ENCODE results near the gene DUSP2. TPM values are rescaled to one million over a fixed set of nuclear protein-coding genes. Genes with fewer than 3 reads are reported as not detected.

The DUSP2 gene
- total and polyA plus RNA-seq, 2 donors (not counting 1 experiment from before 2014, with no cell fraction given) = 69.8 to 433 TPM

- no peak for TF ChIP-seq CTCF (IDR thresholded peaks at IDR 0.05)
- POLR2A ChIA-PET = no interaction called here
- H4K20me1 ChIP-seq (ENCODE audit: control insufficient read depth, insufficient read depth, low read length, poor library complexity, severe bottlenecking) = no peaks in the 10 kb centered on the region
- Mint-ChIP-seq H3K4me3 (no peak overlapping the region), H3K4me1 (peaks cover 11% of the 10 kb centered on the region), H3K9me3 (ENCODE audit: insufficient read depth) (no peaks in the 10 kb centered on the region), H3K27ac (no peak overlapping the region), H3K27me3 (no peaks in the 10 kb centered on the region)
- peaks cover 0 to 5% of the 10 kb centered on the region in 2 donors for H3K4me1 ChIP-seq (ENCODE audit: control insufficient read depth in 2 of 2, insufficient read depth in 2 of 2, low read length in 2 of 2)
- no peak for DNase-seq
- intact Hi-C loops (cut with micrococcal nuclease) = no loop called here
- H3K36me3 ChIP-seq (replicated peaks in 1 of 2; ENCODE audit: control extremely low read depth in 1 of 2, control insufficient read depth in 1 of 2, extremely low read depth in 1 of 2, insufficient read depth in 2 of 2, low read length in 1 of 2) = no peaks in the 10 kb centered on the region
- CTCF ChIA-PET = interaction anchor here (1.8 to 23.6 kb wide), 8 partner anchors 9 to 127 kb away, joined by 5 to 1065 read pairs (median 24); partner anchors contain the start of gene ADRA2B
- no peaks in the 10 kb centered on the region for H3K9me3 ChIP-seq (ENCODE audit: control extremely low read depth in 1 of 3, control insufficient read depth in 2 of 3, insufficient read depth in 1 of 3, low read length in 2 of 3)
- 95% methylated on average over 7 of the region's 8 CpGs for WGBS (ENCODE audit: insufficient coverage)
- no peak overlapping the region for H3K27ac ChIP-seq (ENCODE audit: low read length in 2 of 2)
- no peak overlapping the region for H3K4me2 ChIP-seq (replicated peaks; ENCODE audit: low read depth, low read length, poor library complexity, severe bottlenecking)
- no peaks in the 10 kb centered on the region for H3K79me2 ChIP-seq (ENCODE audit: control insufficient read depth, insufficient read depth, low read length)
- H3K9ac ChIP-seq (ENCODE audit: low read length) = no peak overlapping the region
- no peaks in the 10 kb centered on the region for H3K27me3 ChIP-seq (replicated peaks in 1 of 4; ENCODE audit: control extremely low read depth in 1 of 4, control insufficient read depth in 3 of 4, insufficient read depth in 4 of 4, low read length in 3 of 4)
- no peak for ATAC-seq (ENCODE audit: low read depth)
- no peak overlapping the region for H3K4me3 ChIP-seq (ENCODE audit: control extremely low read depth in 1 of 5, extremely low read depth in 1 of 5, insufficient read depth in 1 of 5, low read depth in 2 of 5, low read length in 4 of 5)
- H2AFZ ChIP-seq (ENCODE audit: insufficient read depth, low read depth, low read length, poor library complexity, severe bottlenecking) = no peak overlapping the region
Observed at GRCh38 chr2:96136129-96136720, 9.0 kb downstream of the DUSP2 start.

DNA sequence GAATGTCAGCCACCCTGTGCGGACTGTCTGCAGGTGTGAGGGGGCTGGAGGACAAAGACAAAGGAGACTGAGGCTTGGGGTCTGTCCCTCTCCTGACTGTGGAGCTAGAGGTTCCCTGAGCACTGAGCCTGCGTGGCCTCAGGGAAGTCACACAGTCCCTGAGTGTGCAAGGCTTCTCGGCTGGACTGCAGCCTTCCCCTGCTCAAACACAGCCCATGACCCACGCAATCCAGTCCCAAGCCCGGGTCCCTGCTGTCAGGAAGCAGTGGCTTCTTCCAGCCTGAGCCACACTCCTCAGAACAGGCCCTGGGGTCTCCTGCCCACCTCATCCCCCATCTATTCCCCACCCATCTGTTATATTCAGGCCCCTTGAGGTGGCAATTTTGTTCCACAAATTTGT, 9.6 kb downstream of the DUSP2 start:
- Mint-ChIP-seq H3K27ac (no peak overlapping the region), H3K27me3 (no peaks in the 10 kb centered on the region), H3K4me1 (peaks cover 9% of the 10 kb centered on the region), H3K9me3 (ENCODE audit: insufficient read depth) (no peaks in the 10 kb centered on the region), H3K4me3 (no peak overlapping the region)
- Histone ChIP-seq H4K20me1 (ENCODE audit: control insufficient read depth, insufficient read depth, low read length, poor library complexity, severe bottlenecking) (no peaks in the 10 kb centered on the region), H3K4me2 (replicated peaks; ENCODE audit: low read depth, low read length, poor library complexity, severe bottlenecking) (no peak overlapping the region), H3K36me3 (replicated peaks in 1 of 2; ENCODE audit: control extremely low read depth in 1 of 2, control insufficient read depth in 1 of 2, extremely low read depth in 1 of 2, insufficient read depth in 2 of 2, low read length in 1 of 2) (no peaks in the 10 kb centered on the region), H2AFZ (ENCODE audit: insufficient read depth, low read depth, low read length, poor library complexity, severe bottlenecking) (no peak overlapping the region), H3K79me2 (ENCODE audit: control insufficient read depth, insufficient read depth, low read length) (no peaks in the 10 kb centered on the region), H3K9me3 (ENCODE audit: control extremely low read depth in 1 of 3, control insufficient read depth in 2 of 3, insufficient read depth in 1 of 3, low read length in 2 of 3) (no peaks in the 10 kb centered on the region), H3K27me3 (replicated peaks in 1 of 4; ENCODE audit: control extremely low read depth in 1 of 4, control insufficient read depth in 3 of 4, insufficient read depth in 4 of 4, low read length in 3 of 4) (no peaks in the 10 kb centered on the region), H3K4me1 (ENCODE audit: control insufficient read depth in 2 of 2, insufficient read depth in 2 of 2, low read length in 2 of 2) (peaks cover 0 to 5% of the 10 kb centered on the region in 2 donors), H3K4me3 (ENCODE audit: control extremely low read depth in 1 of 5, extremely low read depth in 1 of 5, insufficient read depth in 1 of 5, low read depth in 2 of 5, low read length in 4 of 5) (no peak overlapping the region), H3K27ac (ENCODE audit: low read length in 2 of 2) (no peak overlapping the region), H3K9ac (ENCODE audit: low read length) (no peak overlapping the region)
- ChIA-PET CTCF (interaction anchor here (1.9 to 23.6 kb wide), 2 partner anchors 8 to 35 kb away, joined by 5 to 1065 read pairs; no protein-coding TSS in a partner anchor), POLR2A (no interaction called here)
- DNase-seq (no peak), ATAC-seq (ENCODE audit: low read depth) (no peak)
- WGBS (ENCODE audit: insufficient coverage) = 84% methylated on average over 5 of the region's 5 CpGs
- no peak for TF ChIP-seq CTCF (IDR thresholded peaks at IDR 0.05)
- TF ChIP-seq EZH2 (IDR thresholded peaks at IDR 0.05; ENCODE audit: borderline replicate concordance, insufficient read depth, low read depth, low read length, poor library complexity, severe bottlenecking) = no peak
- intact Hi-C loops (cut with micrococcal nuclease) = no loop called here

Data from B cell (primary cell).